WTC11 (cell line): ENCODE data around the gene TREML2. TPM values are rescaled to one million over a fixed set of nuclear protein-coding genes. Genes with fewer than 3 reads are reported as not detected.
A peak's percentile ranks its signal among the peaks of the same experiment; 100 is the strongest.

ENCODE experiments used
- ATAC-seq: fragments of 200-7000 bp; cut with Tn5 transposase; 2 replicates; pipeline ENCODE4 v1.10.0; 2021; ENCODE audit warnings: mild to moderate bottlenecking, moderate library complexity
- CTCF ChIA-PET: fragments of 300-600 bp; sonication (Branson Sonifier 250); formaldehyde crosslinking; loops from one replicate; lab custom pipeline; 2021; ENCODE audit warnings: antibody characterized with exemption; lab: Charles Lee
- POLR2A ChIA-PET: fragments of 350-600 bp; sonication (Branson Sonifier 250); formaldehyde crosslinking; loops from one replicate; lab custom pipeline; 2021; ENCODE audit warnings: antibody characterized with exemption; lab: Charles Lee
- DNase-seq: peaks from one replicate; pipeline ENCODE4 v3.0.0; 2021; ENCODE audit warnings: low spot score
- H3K27ac Mint-ChIP-seq: 2 replicates; pipeline ENCODE4 v1.8.0; 2021; ENCODE audit warnings: mixed read lengths
- H3K27me3 Mint-ChIP-seq: 2 replicates; pipeline ENCODE4 v1.8.0; 2021; ENCODE audit warnings: low read depth, mild to moderate bottlenecking, moderate library complexity, mixed read lengths
- H3K36me3 Mint-ChIP-seq: 2 replicates; pipeline ENCODE4 v1.8.0; 2021; ENCODE audit warnings: mixed read lengths
- H3K4me1 Mint-ChIP-seq: 2 replicates; pipeline ENCODE4 v1.8.0; 2022; ENCODE audit warnings: mixed read lengths
- H3K4me3 Mint-ChIP-seq: 2 replicates; pipeline ENCODE4 v1.8.0; 2021; ENCODE audit warnings: mild to moderate bottlenecking, moderate library complexity, mixed read lengths
- H3K9me3 Mint-ChIP-seq: 2 replicates; pipeline ENCODE4 v1.8.0; 2021; ENCODE audit warnings: mixed read lengths
- ATF1 ChIP-seq: sonication (generic); formaldehyde crosslinking; IDR thresholded peaks from 2 replicates; pipeline ENCODE4 v1.8.1; 2023; ENCODE audit warnings: mild to moderate bottlenecking, moderate library complexity, missing genetic modification reagents
- EMX1 ChIP-seq: fragments of 250-450 bp; sonication (Bioruptor Pico); IDR thresholded peaks from 2 replicates; pipeline ENCODE4 v1.8.0; 2021; ENCODE audit warnings: mild to moderate bottlenecking
- MYBL2 ChIP-seq: sonication (generic); formaldehyde crosslinking; IDR thresholded peaks from 2 replicates; pipeline ENCODE4 v1.8.1; 2023; ENCODE audit warnings: mild to moderate bottlenecking, moderate library complexity, missing genetic modification reagents
- NR1H2 ChIP-seq: sonication (generic); formaldehyde crosslinking; IDR thresholded peaks from 2 replicates; pipeline ENCODE4 v1.9.0; 2021; ENCODE audit warnings: mild to moderate bottlenecking, moderate library complexity, missing genetic modification reagents
- OVOL2 ChIP-seq: fragments of 250-450 bp; sonication (Bioruptor Pico); IDR thresholded peaks from 2 replicates; pipeline ENCODE4 v1.9.0; 2021; ENCODE audit warnings: mild to moderate bottlenecking, borderline replicate concordance
- TEAD1 ChIP-seq: sonication (generic); formaldehyde crosslinking; IDR thresholded peaks from 2 replicates; pipeline ENCODE4 v1.8.0; 2022; ENCODE audit warnings: mild to moderate bottlenecking, missing genetic modification reagents
- TP53 ChIP-seq: sonication (generic); formaldehyde crosslinking; IDR thresholded peaks from 2 replicates; pipeline ENCODE4 v1.8.1; 2023; ENCODE audit warnings: mild to moderate bottlenecking, missing genetic modification reagents
- USF2 ChIP-seq: sonication (generic); formaldehyde crosslinking; IDR thresholded peaks from 2 replicates; pipeline ENCODE4 v1.8.1; 2023; ENCODE audit warnings: mild to moderate bottlenecking, missing genetic modification reagents, moderate library complexity
- ZBTB21 ChIP-seq: sonication (generic); formaldehyde crosslinking; IDR thresholded peaks from 2 replicates; pipeline ENCODE4 v1.8.1; 2023; ENCODE audit warnings: mild to moderate bottlenecking, missing genetic modification reagents, borderline replicate concordance
- ZNF138 ChIP-seq: sonication (generic); formaldehyde crosslinking; conservative IDR thresholded peaks from 2 replicates; pipeline ENCODE4 v1.8.1; 2022; ENCODE audit warnings: mild to moderate bottlenecking, moderate library complexity, missing genetic modification reagents
- total RNA-seq: library from RNA; stranded (reverse); gene quantifications from 3 replicates; pipeline ENCODE4 v1.2.3, GENCODE V29; 2021
- TF ChIP-seq, protein P1 (sequence below): fragments of 250-450 bp; sonication (Bioruptor Pico); IDR thresholded peaks from 2 replicates; pipeline ENCODE4 v1.9.0; 2021; ENCODE audit warnings: mild to moderate bottlenecking
- TF ChIP-seq, protein P2 (sequence below): fragments of 250-450 bp; sonication (Bioruptor Pico); IDR thresholded peaks from 2 replicates; pipeline ENCODE4 v1.9.0; 2021; ENCODE audit warnings: mild to moderate bottlenecking, borderline replicate concordance
- TF ChIP-seq, protein P3 (sequence below): sonication (generic); formaldehyde crosslinking; IDR thresholded peaks from 2 replicates; pipeline ENCODE4 v1.8.1; 2022; ENCODE audit warnings: missing genetic modification reagents, borderline replicate concordance

Gene TREML2
- total RNA-seq, 1 experiment from 2014 or later, result 0.15 TPM

GRCh38 chr6:41215777-41216176, 14.8 kb upstream of the TREML2 start:
- H3K27ac Mint-ChIP-seq, result no peak overlapping the region
- TF ChIP-seq ATF1 (no peak), TP53 (no peak), MYBL2 (CRISPR knock-in tag) (no peak), EMX1 (CRISPR knock-in tag) (no peak), NR1H2 (CRISPR knock-in tag) (no peak), USF2 (CRISPR knock-in tag) (no peak), ZNF138 (CRISPR knock-in tag) (no peak)
- TF ChIP-seq, protein P1, sequence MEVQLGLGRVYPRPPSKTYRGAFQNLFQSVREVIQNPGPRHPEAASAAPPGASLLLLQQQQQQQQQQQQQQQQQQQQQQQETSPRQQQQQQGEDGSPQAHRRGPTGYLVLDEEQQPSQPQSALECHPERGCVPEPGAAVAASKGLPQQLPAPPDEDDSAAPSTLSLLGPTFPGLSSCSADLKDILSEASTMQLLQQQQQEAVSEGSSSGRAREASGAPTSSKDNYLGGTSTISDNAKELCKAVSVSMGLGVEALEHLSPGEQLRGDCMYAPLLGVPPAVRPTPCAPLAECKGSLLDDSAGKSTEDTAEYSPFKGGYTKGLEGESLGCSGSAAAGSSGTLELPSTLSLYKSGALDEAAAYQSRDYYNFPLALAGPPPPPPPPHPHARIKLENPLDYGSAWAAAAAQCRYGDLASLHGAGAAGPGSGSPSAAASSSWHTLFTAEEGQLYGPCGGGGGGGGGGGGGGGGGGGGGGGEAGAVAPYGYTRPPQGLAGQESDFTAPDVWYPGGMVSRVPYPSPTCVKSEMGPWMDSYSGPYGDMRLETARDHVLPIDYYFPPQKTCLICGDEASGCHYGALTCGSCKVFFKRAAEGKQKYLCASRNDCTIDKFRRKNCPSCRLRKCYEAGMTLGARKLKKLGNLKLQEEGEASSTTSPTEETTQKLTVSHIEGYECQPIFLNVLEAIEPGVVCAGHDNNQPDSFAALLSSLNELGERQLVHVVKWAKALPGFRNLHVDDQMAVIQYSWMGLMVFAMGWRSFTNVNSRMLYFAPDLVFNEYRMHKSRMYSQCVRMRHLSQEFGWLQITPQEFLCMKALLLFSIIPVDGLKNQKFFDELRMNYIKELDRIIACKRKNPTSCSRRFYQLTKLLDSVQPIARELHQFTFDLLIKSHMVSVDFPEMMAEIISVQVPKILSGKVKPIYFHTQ, result no peak
- TF ChIP-seq, protein P2, sequence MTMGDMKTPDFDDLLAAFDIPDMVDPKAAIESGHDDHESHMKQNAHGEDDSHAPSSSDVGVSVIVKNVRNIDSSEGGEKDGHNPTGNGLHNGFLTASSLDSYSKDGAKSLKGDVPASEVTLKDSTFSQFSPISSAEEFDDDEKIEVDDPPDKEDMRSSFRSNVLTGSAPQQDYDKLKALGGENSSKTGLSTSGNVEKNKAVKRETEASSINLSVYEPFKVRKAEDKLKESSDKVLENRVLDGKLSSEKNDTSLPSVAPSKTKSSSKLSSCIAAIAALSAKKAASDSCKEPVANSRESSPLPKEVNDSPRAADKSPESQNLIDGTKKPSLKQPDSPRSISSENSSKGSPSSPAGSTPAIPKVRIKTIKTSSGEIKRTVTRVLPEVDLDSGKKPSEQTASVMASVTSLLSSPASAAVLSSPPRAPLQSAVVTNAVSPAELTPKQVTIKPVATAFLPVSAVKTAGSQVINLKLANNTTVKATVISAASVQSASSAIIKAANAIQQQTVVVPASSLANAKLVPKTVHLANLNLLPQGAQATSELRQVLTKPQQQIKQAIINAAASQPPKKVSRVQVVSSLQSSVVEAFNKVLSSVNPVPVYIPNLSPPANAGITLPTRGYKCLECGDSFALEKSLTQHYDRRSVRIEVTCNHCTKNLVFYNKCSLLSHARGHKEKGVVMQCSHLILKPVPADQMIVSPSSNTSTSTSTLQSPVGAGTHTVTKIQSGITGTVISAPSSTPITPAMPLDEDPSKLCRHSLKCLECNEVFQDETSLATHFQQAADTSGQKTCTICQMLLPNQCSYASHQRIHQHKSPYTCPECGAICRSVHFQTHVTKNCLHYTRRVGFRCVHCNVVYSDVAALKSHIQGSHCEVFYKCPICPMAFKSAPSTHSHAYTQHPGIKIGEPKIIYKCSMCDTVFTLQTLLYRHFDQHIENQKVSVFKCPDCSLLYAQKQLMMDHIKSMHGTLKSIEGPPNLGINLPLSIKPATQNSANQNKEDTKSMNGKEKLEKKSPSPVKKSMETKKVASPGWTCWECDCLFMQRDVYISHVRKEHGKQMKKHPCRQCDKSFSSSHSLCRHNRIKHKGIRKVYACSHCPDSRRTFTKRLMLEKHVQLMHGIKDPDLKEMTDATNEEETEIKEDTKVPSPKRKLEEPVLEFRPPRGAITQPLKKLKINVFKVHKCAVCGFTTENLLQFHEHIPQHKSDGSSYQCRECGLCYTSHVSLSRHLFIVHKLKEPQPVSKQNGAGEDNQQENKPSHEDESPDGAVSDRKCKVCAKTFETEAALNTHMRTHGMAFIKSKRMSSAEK (CRISPR knock-in tag), result no peak
- ChIA-PET POLR2A (no interaction called here), CTCF (interaction anchor here (1.0 kb wide), 1 partner anchor 24 kb away, joined by 3 read pairs; no protein-coding TSS in a partner anchor)
- DNase-seq (no peak), ATAC-seq (no peak)
- no peak overlapping the region for H3K4me3 Mint-ChIP-seq
- H3K36me3 Mint-ChIP-seq, result peaks cover 4% of the 10 kb centered on the region
- no peaks in the 10 kb centered on the region for H3K4me1 Mint-ChIP-seq
- H3K27me3 Mint-ChIP-seq, result peaks cover 8% of the 10 kb centered on the region
- H3K9me3 Mint-ChIP-seq, result peaks cover 30% of the 10 kb centered on the region

DNA sequence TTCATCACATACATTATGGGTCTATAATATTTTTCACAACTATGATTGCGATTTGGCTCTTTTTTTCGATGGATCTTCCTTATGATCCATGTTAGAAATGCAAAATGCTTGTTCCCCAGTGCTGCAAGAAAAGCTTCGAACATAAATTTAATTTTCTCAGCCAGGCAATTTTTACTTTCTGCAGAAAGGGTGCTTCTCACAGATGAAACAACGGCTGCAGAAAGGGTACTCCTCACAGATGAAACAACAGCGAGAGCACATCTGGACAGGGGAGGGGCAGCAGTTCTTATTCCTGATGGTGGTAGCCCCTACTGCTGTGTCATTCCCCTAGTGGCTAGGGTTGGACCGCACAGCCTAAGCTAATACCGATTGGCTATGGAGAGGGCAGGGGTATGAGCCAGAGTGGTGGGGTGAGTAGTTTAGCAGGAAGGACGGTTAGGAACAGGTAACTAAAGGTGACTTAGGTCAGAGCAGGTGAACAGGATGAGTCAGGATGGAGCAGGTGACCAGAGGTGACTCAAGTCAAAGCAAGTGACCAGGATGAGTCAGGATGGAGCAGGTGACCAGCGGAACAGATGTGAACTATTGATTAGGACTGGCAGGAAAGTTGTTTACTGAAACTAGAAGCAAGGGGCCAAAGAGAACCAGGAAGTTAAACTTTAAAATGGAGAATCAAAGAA, 13.8 kb upstream of the TREML2 start:
- Mint-ChIP-seq H3K4me3 (no peak overlapping the region), H3K9me3 (peaks cover 20% of the 10 kb centered on the region), H3K27ac (no peak overlapping the region), H3K27me3 (peaks cover 8% of the 10 kb centered on the region)
- POLR2A ChIA-PET, result no interaction called here
- peak; percentile 91 for ATAC-seq
- CTCF ChIA-PET, result interaction anchor here (0.6 kb wide), 1 partner anchor 14 kb away, joined by 3 read pairs; no protein-coding TSS in a partner anchor
- TF ChIP-seq TEAD1 (CRISPR knock-in tag) (no peak), OVOL2 (CRISPR knock-in tag) (no peak), ZBTB21 (CRISPR knock-in tag) (no peak), USF2 (CRISPR knock-in tag) (no peak)
- TF ChIP-seq, protein P3, sequence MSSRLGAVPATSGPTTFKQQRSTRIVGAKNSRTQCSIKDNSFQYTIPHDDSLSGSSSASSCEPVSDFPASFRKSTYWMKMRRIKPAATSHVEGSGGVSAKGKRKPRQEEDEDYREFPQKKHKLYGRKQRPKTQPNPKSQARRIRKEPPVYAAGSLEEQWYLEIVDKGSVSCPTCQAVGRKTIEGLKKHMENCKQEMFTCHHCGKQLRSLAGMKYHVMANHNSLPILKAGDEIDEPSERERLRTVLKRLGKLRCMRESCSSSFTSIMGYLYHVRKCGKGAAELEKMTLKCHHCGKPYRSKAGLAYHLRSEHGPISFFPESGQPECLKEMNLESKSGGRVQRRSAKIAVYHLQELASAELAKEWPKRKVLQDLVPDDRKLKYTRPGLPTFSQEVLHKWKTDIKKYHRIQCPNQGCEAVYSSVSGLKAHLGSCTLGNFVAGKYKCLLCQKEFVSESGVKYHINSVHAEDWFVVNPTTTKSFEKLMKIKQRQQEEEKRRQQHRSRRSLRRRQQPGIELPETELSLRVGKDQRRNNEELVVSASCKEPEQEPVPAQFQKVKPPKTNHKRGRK (CRISPR knock-in tag), result no peak
- TF ChIP-seq, all 79 proteins: peak for 0
- Mint-ChIP-seq H3K4me1 (no peaks in the 10 kb centered on the region), H3K36me3 (peaks cover 4% of the 10 kb centered on the region)
- no peak for DNase-seq
